GM20000 (cell line): ENCODE data around the gene PLPP7.

Experiments used
- DNase-seq: peaks from one replicate; pipeline ENCODE4 v3.0.0; 2012; ENCODE audit warnings: low spot score
- TF ChIP-seq, protein P1 (sequence below): IDR thresholded peaks from 2 replicates; pipeline ENCODE4 v1.5.1; 2012; ENCODE audit warnings: mild to moderate bottlenecking, control low read depth; ENCODE audit errors: extremely low read depth, missing control alignments

Gene PLPP7

DNA sequence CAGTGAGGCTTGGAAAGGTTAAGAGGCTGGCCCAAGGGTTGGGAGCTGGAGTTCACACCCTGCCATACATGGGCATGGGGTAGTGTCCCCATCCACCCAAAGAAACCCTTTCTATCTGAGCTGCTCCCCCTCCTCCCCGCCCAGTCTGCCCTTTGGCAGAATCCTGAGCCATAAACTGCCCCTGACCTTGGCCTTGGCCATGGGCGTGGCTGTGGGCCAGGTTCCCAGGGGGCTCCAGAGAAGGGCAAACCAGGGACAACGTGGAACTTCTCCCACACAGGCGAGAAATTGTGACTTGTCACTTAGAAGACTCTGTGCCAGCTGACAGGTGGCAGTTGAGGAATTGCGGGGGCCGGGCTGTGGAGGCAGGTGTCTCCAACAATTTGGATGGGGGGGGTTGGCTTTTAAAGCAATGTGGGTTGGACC, 18.0 kb upstream of the PLPP7 start:
- no peak for DNase-seq
- TF ChIP-seq, protein P1, sequence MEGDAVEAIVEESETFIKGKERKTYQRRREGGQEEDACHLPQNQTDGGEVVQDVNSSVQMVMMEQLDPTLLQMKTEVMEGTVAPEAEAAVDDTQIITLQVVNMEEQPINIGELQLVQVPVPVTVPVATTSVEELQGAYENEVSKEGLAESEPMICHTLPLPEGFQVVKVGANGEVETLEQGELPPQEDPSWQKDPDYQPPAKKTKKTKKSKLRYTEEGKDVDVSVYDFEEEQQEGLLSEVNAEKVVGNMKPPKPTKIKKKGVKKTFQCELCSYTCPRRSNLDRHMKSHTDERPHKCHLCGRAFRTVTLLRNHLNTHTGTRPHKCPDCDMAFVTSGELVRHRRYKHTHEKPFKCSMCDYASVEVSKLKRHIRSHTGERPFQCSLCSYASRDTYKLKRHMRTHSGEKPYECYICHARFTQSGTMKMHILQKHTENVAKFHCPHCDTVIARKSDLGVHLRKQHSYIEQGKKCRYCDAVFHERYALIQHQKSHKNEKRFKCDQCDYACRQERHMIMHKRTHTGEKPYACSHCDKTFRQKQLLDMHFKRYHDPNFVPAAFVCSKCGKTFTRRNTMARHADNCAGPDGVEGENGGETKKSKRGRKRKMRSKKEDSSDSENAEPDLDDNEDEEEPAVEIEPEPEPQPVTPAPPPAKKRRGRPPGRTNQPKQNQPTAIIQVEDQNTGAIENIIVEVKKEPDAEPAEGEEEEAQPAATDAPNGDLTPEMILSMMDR: no peak

DNA sequence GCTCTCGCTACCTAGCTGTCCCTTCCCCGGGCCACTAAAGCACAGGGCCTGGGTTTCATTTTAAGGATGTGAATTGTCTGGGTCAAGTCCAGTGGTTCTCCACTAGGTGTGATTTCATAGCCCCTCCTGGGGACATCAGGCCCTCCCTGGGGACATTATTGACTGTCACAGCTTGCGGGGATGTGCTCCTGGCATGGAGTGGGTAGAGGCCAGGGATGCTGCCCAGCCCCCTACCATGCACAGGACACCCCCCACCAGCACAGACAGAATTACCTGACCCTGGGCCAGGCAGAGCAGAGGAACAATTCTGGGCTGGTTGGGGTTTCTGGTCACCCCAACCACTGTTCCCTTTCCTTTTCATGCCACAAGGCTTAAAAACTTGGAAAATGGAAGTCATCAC, 17.3 kb upstream of the PLPP7 start:
- TF ChIP-seq, protein P1: no peak
- no peak for DNase-seq

DNA sequence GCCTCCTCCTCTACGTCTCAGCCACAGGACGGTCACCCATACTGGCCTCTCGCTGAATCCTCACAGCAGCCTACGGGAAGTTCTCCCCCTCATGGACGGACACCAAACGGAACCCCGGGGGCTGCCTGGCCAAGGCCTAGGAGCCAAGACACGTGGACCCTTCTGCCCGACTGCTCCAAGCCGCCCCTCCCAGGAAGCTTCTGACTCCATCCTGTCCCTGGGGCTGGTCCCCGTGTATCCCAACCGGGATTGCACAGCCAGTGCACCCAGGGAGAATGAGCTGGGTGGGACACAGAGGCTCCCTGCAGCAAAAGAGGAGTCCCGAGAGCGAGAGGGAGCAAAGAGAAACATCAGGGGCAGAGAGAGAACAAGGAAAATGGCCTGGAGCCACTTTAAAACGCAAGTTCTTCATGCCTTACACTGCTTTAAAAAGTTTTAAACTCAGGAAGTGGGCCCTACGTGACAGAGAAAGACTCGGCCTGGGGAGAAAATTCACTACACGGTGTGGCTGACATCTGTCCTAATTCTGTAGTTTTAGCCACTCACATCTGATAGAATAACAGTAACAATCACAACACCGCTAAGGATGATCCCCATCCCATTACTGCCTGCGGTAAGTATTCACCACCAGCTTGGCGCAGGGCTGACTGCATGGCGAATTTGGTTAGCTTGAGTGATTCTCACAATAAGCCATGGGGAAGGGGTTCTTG, 16.2 kb upstream of the PLPP7 start:
- TF ChIP-seq, protein P1: no peak
- peak; percentile 63 for DNase-seq

DNA sequence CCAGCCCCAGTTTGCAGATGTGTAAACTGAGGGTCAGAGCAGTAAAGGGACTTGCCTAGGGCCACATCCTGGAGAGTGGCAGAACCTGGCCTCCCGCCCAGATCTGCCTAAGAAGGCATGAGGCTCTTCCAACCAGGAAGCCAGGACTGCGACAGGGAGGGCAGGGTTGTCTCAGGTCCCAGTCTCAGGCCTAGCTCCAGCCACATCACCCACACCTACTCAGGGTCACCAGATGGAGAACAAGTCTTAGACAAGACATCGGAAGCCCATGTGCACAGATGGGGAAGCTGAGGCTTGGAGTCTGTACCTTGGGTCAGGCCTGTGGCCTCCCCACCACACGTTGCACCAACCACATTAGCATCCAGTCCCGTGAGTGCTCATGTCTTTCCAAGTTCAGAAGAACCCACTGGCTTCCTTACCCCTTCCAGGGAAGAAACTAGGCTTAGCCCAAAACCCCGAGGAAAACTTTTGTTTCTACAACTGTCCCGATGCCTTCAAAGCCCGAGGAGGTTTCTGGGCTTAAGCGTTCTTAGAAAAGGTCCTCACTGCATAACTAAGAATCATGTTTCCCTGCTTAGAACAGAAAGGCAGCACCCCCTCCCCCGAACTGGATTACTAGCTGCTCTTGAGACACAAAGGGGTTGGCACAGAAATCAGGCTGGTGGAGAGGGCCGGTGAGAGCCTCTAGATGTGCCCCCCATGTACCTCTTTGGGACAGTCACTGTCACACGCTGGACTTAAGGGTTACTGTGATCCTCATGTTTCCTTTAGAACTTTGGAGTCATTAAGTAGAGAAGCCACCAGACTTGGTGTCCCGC, 15.5 kb upstream of the PLPP7 start:
- no peak for DNase-seq
- TF ChIP-seq, protein P1: no peak

DNA sequence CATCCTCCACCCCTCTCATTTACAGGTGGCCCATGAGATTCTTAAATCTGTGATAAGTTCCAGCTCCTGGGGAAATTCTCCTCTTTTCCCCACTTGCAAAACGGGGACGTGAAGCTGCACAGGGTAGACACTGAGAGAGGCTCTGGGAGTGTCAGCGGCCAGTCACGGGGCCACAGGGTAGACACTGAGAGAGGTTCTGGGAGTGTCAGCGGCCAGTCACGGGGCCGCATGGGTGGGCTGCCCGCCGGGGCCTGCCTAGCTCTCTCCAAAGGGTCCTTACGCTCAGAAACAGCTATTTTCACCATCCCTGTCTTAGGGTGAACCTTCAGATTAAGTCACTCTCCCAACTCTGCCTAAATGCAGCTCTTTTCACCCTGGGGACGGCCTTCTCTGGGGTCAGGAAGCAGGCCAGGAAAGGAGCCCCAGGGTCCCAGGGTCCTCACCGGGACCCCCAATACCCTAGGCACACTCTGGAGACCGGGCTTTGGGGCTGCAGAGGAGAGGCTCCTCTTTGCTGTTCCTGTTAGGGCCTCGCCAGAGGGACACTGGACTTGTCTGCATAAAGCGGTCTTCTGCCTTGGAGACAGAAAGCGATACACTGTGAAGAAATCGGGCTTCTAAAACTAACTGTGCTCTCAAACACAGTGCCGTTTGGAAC, 14.7 kb upstream of the PLPP7 start:
- TF ChIP-seq, protein P1: no peak
- peak; percentile 59 for DNase-seq

DNA sequence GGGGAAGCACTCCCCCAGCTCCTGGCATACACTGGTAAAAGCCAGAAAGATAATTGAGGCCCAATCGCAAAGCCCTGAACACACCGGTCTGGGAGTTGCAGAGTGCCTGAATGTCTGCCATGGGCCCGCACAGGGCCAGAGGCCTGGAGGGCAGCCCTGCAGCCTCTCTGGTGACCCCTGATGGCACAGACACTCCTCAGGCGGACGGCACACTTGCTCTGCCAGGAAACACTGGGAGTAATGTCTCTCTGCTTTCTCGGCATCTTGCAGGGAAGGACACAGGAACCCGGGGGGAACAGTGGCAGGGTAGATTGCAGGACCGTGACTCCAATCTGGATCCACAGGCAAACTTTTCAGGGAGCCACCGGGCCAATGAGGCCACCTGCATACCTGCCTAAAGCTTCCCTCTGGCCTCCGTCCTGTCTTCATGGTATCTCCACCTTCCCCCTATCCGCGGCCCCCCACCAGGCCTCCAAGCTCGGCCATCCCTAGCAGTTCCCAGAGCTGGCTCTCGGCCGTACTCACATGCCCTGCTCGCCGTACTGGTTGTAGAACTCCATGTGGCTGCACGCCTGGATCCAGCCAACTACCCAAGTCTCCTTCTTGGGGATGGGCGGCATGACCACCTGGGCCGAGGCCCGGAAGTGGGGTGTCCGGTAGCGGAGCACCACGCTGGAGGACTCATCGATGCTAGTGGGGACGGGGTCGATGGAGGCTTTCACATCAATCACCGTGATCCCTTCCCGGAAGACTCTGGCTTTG, 14.0 kb upstream of the PLPP7 start:
- TF ChIP-seq, protein P1: peak; percentile 51
- peak; percentile 73 for DNase-seq
